Spleen (tissue), 7 donors: ENCODE results near the gene RAD51B.

Experiments used
- CTCF ChIP-seq, 11 experiments: fragments of 200-600 bp in 7 of 11; fragments of 450-650 bp in 4 of 11; sonication (generic) in 4 of 11; IDR thresholded peaks in 8 of 11; conservative IDR thresholded peaks in 3 of 11; 1 replicate in 7 of 11; 2 replicates in 4 of 11; pipeline versions ENCODE4 v1.4.0 to v1.8.0; 2016 to 2021; ENCODE audit warnings: antibody characterized with exemption in 11 of 11, inconsistent platforms in 4 of 11, mild to moderate bottlenecking in 1 of 11
- POLR2AphosphoS5 ChIP-seq, 3 donors: sonication (generic); formaldehyde crosslinking; IDR thresholded peaks; one replicate each; pipeline ENCODE4 v1.5.1; 2017; ENCODE audit warnings: antibody characterized with exemption in 3 of 3
- donor health status: DM: no; HTN: no; CAD: no; lungs with moderate emphysema.
- donor health status: DM: no; HTN: no; CAD: no.
- donor health status: DM: no; HTN: no; CAD: no.

GRCh38 chr14:68188174-68188573 lies 368.6 kb downstream of the RAD51B start:
- TF ChIP-seq CTCF (IDR thresholded peaks at IDR 0.05 in 8 of 11, conservative IDR thresholded peaks at IDR 0.05 in 3 of 11): no peak
- TF ChIP-seq POLR2AphosphoS5 (IDR thresholded peaks at IDR 0.05): no peak
